H1 (cell line): ENCODE data around the gene MIX23.

Source experiments
- CTCF ChIP-seq, 3 experiments: IDR thresholded peaks; 1 replicate in 2 of 3; 2 replicates in 1 of 3; pipeline versions ENCODE4 v1.5.1 to v1.6.1; 2011; ENCODE audit warnings: low read length in 3 of 3, mild to moderate bottlenecking in 3 of 3, inconsistent platforms in 2 of 3, low read depth in 1 of 3, moderate library complexity in 1 of 3; ENCODE audit not compliant: insufficient read depth in 1 of 3; ENCODE audit errors: control extremely low read depth in 1 of 3
- POLR2A ChIP-seq, 2 experiments: IDR thresholded peaks; 1 replicate in 1 of 2; 2 replicates in 1 of 2; pipeline ENCODE4 v1.6.1; 2011; ENCODE audit warnings: low read depth in 2 of 2, low read length in 2 of 2, mild to moderate bottlenecking in 2 of 2; ENCODE audit errors: control extremely low read depth in 1 of 2
- USF2 ChIP-seq: IDR thresholded peaks from 2 replicates; pipeline ENCODE4 v1.6.1; 2011; ENCODE audit warnings: low read length, improper control_type of control experiment

GRCh38 chr3:122353893-122354401 lies 29.1 kb downstream of the MIX23 start:
- TF ChIP-seq CTCF (IDR thresholded peaks at IDR 0.05; ENCODE audit: control extremely low read depth in 1 of 3, insufficient read depth in 1 of 3, low read depth in 1 of 3, low read length in 3 of 3), result no peak
- TF ChIP-seq POLR2A (IDR thresholded peaks at IDR 0.05; ENCODE audit: control extremely low read depth in 1 of 2, low read depth in 2 of 2, low read length in 2 of 2), result no peak
- TF ChIP-seq USF2, result no peak
